ENCODE measurements around the gene UBE3C.
"Not testable (repeated sequence)": the region's sequence is repeated elsewhere in the genome, so short reads cannot be mapped to it uniquely, and the experiment has no call there.

UBE3C gene

DNA sequence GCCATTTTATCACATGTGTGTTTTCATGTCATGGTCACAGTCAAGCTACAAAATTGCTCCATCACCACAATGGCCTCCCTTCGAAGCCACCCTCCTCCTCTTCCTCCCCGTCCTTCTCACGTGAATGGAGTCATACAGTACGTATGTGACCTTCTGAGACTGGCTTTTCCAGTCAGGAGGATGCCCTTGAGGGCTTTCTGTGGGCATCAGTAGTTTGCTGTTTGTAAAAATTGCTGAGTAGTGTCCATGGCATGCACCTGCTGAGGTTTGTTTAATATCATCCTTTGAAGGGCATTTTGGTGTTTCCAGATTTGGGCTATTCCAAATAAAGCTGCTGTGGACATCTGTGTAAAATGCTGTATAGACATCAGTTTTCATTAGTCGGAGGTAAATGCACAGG, 5.9 kb upstream of the UBE3C start:
- no peak for DNase-seq

DNA sequence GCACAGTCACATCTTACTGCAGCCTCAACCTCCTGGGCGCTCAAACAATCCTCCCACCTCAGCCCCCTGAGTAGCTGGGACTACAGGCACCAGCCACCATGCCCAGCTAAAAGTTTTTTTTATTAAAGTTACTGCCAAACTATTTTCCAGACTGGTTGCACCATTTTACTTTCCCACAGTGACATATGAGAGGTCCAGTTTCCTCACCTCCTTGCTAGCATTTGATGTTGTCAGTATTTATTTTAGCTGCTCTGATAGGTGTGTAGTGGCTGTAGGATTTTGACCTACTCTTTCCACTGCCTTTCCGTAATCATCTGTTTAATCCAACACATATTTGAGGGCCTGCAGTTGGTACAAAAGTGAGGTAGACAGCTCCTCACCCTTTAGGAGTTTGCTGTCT, 5.4 kb upstream of the UBE3C start:
- no peak for DNase-seq

DNA sequence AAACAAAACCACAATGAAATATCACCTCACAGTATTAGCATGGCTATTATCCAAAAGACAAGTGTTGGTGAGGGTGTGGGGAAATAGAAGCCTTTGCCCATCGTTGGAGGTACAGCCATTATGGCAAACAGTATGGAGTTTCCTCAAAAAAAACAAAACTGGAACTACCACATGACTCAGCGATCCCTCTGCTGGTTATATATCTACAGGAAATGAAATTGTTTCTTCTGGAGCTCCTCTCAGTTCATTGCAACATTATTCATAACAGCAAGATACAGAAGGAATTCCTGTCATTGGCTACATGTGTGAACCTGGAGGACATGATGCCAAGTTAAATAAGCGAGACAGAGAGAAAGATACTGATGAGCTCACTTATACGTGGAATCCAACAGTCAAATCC, 2.4 kb upstream of the UBE3C start:
- DNase-seq = peak; percentile 63

DNA sequence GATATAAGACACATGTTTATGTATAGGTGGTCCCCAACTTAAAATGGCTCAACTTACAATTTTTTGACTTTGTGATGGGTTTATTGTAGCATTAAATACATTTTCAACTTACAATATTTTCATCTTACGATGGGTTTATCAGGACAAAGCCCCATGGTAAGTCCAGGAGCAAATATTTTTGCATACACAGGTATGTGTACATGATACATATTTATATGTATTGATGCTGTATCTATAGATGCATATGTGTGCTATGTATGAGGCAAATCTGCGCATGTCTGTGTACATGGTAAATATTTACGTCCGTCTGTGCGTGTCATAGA, 664 bp upstream of the UBE3C start:
- DNase-seq = no peak

DNA sequence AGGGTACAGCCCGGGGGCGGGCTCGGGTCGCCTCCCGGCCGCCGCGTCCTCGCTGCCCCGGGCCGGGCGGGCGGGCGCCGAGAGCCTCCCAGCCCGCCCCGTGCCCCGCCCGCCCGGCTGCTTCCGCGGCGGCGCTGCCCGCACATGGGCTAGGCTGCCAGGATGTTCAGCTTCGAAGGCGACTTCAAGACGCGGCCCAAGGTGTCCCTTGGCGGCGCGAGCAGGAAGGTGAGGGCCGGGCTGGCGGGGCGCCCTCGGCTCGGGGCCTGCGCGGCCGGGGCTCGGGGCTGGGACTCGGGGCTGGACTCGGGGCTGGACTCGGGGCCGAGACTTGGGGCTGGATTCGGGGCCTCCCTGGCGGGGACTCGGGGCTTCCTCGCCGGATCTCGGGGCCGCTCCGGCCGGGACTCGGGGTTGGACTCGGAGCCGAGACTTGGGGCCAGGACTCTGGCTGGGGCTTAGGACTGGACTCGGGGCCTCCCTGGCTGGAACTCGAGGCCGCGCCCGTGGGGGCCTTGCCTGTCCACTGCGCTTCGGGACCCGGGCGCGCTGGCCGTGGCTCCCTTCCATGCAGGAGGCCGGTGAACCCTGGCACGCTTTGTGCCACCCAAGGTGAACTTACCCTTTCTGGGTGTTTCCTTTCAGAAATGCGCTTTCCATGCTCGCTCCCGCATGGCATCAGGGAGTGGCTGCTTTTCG, 534 bp downstream of the UBE3C start:
- peak; percentile 14 for DNase-seq

DNA sequence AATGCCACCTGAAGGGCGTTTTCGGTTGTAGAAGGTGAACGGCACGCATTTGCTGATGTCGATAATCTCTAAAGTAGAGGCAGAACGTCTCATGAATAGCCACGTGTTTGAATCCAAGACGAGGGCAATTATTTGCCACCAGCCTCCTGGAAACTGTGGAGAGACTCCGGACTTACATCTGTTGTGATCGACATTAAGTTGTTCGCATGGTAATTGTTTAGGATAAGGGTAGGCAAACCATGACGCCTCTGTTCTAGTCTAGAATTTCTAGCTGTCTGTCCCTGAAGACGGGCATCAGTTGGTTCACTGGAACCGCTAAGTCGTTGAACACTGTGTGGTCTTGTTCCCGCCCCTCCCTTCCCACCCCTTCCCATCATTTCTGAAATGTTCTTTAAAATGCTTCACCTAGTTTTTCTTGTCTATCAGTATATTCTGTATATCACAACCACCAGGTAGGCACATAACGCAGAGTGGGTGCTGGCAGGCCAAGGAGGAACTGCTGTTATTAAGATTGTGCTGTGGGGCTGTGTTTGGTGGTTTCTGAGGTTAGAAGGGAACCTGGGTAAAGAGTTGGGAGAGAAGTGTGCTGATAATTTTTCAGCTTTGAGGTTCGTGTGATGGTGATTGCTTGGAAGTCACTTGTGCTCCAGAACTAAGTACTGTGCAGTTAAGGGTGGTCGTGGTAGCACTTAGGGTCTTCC, 1.2 kb downstream of the UBE3C start:
- DNase-seq = peak; percentile 67

DNA sequence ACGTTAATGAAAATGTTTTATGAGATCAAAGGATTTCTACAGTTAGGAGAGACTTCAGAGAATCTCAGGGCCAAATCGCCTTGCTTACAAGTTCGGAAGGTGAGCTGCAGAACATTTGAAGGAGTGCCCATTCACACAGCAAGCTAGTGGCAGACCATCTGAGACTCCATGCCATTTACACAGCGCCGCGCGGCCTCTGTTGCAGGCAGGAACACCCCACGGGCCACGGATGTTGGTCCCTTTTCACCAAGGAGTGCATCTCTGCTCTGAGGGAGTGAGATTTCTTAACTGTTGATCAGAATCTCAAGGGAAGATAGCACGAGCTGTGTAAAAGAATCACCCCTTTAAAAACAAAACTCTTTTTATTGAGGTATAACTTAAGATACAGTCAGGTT, 1.8 kb downstream of the UBE3C start:
- DNase-seq = no peak

DNA sequence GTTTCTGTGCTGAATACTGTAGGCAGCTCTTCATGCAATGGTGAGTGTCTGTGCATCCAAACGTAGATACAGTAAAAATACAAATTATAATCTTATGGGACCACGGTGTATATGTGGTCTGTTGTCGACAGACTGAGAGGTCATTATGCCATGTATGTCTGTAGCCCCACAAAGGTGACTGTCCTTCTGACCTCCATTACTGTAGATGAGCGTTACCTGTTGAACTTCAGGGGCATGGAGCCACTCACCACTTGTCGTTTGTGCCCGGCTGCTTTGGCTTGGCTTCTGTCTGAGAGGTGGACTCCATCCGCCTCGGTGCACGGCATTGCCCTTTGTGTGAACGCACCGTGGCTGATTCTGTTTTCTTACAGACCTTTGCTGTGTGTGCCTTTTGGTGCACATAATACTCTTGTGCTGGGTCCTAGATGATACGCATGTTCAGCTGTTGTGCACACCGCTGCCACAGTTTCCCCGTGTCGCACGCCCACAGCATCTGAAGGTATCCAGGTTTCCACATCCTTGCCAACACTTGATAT, 2.9 kb downstream of the UBE3C start:
- DNase-seq = no peak

DNA sequence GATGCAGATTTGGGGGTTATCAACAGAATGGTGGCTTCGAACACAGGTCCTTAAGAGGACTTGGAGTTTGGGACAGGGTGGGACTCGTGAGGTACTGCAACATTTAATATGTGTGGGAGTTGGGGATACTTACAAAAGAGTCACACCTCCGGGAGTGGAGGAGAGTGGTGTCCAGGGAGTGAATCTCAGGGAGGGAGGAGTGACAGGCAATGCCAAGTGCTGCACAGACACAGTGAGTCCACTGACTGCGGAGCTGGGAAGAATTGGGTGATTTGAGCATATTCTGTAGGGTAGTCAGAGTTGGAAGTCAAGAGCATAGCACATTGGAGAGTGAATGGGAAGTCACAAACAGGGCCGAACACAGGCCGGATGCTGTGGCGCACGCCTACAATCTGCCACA, 5.1 kb downstream of the UBE3C start:
- DNase-seq = no peak

DNA sequence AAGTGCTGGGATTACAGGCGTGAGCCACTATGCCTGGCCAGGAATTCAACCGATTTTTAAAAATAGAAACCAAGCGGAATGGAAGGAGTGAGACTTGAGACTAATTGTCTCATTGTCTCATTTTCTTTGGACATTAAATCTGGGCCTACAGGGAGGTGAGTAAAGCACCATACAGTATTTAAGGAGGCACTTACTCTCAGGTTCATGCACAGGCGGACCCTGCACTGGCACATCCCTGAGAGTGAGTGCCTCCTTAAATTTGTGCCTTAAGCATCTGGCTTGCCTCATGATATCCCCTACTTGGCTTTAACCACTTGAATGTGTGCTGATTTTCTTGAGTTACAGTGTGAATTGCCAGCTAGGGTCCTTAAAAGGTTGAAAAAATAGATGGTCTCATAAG, 10.6 kb downstream of the UBE3C start:
- DNase-seq = no peak

DNA sequence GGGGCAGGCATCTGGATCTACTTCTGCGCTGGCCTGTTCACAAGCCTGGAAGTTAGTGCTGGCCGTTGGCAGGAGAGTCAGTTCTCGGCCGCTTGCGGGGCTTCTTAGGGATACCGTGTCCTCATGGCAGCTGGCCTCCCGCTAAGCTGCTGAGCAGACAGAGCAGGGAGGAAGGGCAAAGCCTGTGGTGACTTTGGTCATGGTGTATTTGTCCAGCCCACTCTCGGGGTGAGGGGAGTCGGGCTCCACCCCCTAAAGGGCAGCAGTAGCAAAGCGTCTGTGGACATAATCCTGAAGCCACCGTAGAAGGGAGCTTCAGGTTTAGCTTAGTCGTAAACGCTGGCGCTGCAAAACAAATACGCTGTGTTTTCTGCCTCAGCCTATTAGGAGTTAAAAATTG, 12.2 kb downstream of the UBE3C start:
- no peak for DNase-seq

DNA sequence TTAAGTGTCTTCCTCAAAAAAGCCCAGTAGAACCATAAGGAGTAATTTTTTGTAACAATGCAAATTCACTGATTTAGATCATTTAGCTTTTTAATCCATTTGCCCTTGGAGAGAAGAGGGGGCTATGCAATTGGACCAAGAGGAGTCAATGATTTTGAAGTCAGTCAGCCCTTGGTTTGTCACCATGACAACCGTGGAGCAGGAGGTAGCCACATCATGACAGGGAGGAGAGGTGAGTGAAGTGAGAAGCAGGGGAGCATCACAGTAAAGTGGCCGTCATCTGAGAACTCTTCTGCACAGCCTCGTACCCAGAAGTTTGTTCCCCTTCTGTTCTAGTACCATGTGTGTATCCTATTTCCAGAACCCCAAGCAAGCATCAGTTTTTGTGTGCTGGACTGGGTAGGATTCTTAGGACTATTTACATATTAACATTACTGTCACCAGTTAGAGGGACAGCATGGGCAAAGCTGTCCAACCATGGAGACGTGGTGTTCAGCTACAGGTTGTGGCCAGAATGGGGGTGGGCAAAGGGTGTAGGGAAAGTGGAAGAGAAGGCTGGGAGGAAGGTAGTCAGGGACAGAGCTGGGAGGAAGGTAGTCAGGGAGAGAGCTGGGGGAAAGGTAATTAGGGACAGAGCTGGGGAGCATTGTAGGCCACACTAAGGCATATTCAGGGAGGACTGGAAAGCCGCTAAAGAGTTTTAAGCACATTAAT, 13.1 kb downstream of the UBE3C start:
- DNase-seq = no peak

DNA sequence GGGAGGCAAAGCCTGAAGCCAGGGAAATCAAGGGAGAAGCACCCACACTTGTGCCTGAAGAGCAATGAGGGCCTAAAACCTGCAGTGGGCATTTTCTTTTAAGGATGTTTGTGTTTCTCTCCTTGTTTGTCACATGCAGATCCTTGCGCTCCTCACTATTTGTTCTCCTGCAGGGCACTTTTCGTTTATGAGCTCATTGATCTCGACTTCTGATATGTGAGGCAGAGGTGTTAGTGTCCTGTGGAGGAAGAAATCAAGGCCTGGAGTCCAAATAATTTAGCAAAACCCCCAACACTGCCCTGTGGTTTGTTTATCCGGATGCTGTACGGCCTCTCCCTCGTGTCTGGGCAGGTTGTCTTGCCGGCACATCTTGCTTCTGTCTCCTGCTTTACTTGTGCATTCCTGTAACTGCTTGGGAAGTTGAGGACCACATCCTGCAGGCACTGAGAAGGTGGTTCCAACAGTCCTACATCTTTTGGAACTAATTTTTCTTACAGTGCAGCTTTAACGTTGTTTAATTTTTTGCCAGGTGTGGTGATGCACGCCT, 13.7 kb downstream of the UBE3C start:
- DNase-seq = no peak

DNA sequence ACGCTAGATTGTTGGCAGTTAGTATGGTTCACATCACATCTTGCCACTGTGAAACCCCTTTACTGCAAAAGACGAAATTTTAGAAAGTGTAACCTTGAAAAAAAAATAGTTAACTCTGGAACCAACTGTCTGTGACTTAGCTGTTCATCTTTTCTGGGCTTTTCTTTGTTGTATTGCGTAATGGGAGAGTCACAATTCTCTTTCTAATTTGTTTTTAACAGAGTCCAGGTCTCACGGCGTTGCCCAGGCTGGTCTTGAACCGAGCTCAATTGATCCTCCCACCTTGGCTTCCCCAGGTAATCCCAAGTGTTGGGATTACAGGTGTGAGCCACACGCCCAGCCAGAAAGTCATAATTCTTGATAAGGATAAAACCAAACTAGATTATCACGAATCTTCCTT, 14.5 kb downstream of the UBE3C start:
- DNase-seq = no peak

DNA sequence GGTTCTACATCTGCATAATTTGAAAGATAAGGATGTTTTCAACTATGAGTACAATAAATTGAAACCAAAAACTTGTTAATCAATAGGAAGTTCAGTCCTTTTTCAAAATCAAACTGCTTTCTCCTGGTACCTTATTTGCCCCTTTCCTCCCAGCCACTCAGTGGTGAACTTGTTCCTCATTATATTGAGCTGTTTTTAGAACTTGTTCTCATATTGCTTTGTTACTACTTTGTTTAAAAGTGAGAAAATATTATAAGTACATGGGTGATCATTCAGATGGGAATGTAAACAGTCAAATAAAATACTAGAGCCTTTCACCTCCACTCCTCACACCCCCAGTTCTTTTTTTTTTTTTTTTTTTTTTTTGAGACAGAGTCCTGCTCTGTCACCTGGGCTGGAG, 17.2 kb downstream of the UBE3C start:
- no peak for DNase-seq

DNA sequence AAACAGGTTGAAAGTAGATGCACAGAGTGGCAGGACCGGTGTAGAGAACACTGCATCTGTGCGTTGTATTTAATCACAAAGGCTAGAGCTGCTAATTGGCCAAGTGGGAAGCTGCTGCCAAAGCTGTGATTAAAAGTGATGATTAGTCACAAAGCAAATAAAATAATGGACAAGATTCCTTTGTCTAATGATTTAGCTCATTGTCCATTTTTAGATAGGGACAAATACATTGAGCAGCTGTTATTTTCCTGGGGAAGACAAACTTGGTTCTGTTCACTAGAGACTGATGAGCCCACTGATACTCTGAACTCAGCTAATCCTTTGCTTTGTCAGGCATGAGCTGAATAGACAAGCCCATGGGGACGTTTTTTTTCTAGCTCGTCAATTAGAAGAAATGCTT, 19.7 kb downstream of the UBE3C start:
- no peak for DNase-seq

DNA sequence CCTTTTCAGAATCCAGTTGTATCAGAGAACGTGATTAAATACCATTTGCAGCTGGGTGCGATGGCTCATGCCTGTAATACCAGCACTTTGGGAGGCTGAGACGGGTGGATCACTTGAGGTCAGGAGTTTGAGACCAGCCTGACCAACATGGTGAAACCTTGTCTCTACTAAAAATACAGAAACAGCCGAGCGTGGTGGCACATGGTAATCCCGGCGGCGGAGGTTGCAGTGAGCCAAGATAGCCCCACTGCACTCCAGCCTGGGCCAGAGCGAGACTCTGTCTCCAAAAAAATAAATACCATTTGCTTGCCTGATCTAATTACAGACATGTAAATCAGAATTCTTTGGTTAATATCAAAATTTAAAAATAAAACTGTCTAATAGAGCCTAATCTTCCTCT, 20.8 kb downstream of the UBE3C start:
- DNase-seq = not testable (repeated sequence)

DNA sequence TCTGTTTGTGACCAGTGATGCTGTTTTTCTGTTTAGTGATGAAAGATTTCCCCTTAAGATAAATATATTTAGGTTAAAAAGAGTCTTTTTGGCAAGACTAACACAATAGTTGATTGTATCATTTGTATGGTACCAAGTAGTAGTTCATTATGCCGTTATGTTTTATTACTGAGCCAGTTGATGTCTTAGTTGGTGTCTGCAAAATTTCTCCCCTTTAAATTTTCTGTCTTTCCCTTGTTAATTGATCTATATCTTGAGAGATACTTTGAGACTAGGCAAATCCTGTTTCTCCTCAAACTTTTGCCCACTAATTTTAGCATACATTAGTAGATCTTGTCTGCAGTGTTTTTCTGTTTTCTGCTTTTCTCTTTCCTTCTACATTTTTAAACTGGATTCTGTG, 21.7 kb downstream of the UBE3C start:
- DNase-seq = no peak

DNA sequence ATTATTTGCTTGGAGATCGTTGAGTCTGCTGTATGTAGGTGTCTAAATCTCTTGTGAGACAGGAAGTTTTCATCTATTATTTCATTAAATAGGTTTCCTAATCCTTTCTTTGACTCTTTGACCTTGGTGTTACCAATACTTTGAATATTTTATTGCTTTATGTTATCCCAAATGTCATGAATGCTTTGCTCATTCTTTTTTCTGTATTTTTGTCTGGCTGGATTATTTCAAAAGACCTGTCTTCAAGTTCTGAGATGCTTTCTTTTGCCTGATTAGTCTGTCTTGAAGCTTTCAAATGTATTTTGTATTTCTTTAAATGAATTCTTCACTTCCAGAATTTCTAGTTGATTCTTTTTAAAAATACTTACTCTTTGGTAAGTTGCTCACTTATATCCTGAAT, 27.3 kb downstream of the UBE3C start:
- no peak for DNase-seq

DNA sequence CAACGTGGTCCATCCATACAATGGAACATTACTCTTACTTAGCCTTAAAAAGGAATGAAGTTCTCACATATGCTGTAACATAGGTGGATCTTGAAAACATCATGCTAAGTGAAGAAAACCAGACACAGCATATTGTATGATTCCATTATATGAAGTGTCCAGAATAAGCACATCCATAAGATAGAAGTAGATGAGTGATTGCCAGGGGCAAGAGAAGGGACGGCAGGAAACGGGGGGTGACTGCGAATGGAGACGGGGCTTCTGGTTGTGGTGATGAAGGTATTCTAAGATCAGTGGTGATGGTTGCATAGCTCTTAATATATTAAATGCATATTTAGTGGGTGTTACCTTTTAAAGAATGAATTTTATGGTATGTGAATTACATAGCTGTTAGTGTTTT, 29.8 kb downstream of the UBE3C start:
- no peak for DNase-seq

DNA sequence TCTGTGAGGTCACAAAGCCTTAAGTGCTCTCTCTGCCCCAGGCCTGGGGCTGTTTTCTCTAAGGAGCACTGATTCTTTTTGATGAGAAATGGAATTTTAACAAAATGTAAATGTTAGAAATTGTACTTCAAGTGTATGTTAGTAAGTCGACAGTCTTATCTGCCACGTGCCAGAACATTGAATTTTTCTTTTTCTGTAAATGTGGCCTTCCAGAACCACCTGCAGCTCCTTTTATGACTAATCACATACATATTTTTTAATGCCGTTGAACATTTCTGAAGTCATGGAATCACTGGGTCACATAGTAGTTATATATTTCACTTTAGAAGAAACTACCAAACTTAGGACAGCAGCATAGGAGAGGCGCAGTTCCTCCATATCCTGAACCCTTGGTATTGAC, 38.0 kb downstream of the UBE3C start:
- DNase-seq = peak; percentile 40

DNA sequence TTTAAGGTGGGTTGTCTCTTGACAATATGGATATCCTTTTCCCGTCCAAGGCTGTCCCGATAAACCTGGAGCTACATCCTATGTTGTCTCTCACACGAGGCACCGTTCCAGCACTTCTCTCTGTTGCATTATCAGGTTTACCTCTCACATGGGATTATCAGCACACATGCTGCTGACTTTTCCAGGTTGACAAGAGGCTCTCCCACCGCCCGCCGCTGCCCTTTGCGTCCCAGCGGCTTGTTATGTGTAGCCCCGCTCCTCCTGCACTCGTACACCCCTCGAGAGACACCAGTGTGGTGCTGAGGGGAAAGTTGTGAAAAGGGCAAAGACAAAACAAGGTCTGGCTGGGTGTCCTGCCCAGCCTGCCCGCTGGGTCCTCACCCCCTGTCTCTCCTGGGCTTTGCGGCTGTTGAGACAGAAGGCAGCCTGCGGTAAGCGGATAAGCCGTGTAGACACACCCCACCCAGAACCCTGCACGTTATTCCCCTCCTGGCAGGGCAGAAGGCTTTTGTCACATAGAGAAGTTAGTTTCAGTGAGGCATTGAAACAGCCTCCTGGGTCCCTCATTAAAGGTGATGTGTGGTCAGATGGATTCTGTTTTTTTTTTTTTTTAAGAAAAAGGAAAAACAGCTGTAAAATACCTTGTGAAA, 38.7 kb downstream of the UBE3C start:
- DNase-seq = peak; percentile 94

DNA sequence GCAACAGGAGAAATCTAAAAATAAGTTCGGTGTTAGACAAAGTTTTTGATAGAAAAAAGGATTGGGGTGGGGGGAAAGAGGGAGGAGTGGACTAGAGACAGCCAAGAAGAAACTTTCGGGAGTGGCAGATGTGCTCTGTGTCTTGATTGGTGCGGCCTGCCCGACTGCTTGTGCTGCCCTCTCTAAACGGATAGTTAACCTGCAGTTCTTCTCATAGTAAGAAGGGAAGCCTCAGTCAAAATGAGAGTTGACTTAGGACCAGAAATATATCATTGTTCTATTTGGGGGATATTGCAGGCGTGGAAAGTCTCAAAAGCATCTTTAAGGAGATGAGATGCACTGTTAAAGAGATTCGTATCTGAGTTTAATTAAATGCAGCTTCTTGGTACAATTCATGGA, 39.3 kb downstream of the UBE3C start:
- DNase-seq = peak; percentile 85

Measured in hematopoietic multipotent progenitor cell treated with erythropoietin and hydrocortisone succinate and interleukin-3 and kit ligand, for 8 days (in vitro differentiated cells).